H1 (cell line): ENCODE data around the gene IGFBP1. TPM values are rescaled to one million over a fixed set of nuclear protein-coding genes. Genes with fewer than 3 reads are reported as not detected.

Experiments used
- CTCF ChIA-PET: fragments of 300-600 bp; sonication (Branson Sonifier 250); formaldehyde crosslinking; loops from one replicate; lab custom pipeline; 2021; ENCODE audit not compliant: partially characterized antibody; lab: Charles Lee
- POLR2A ChIA-PET: fragments of 300-600 bp; sonication (Branson Sonifier 250); formaldehyde crosslinking; loops from one replicate; lab custom pipeline; 2021; ENCODE audit warnings: inconsistent platforms; ENCODE audit not compliant: partially characterized antibody; lab: Charles Lee
- DNase-seq, 2 experiments: peaks; one replicate each; pipeline versions ENCODE4 v3.0.0 to v3.0.0-alpha.2; 2010 to 2022; ENCODE audit warnings: low spot score in 2 of 2, low read depth in 1 of 2, mixed read lengths in 1 of 2
- FAIRE-seq: peaks from 2 replicates; lab custom pipeline; 2011; peaks lifted over from hg19 to GRCh38; lab: Jason Lieb, UNC
- H2AFZ ChIP-seq: 2 replicates; pipeline ENCODE4 v1.8.1; 2012; ENCODE audit warnings: low read length, inconsistent platforms
- H2AK5ac ChIP-seq: 2 replicates; pipeline ENCODE4 v1.6.1; 2013; ENCODE audit warnings: low read depth, low read length
- H2BK120ac ChIP-seq: replicated peaks from 2 replicates; pipeline ENCODE3; 2013; ENCODE audit warnings: low read depth, low read length, inconsistent platforms
- H2BK12ac ChIP-seq: 2 replicates; pipeline ENCODE4 v1.6.1; 2013; ENCODE audit warnings: low read depth, low read length
- H2BK15ac ChIP-seq: 2 replicates; pipeline ENCODE4 v1.6.1; 2013; ENCODE audit warnings: low read length
- H2BK20ac ChIP-seq: 2 replicates; pipeline ENCODE4 v1.6.1; 2013; ENCODE audit warnings: low read length
- H2BK5ac ChIP-seq: 2 replicates; pipeline ENCODE4 v1.6.1; 2013; ENCODE audit warnings: low read depth, low read length
- H3K14ac ChIP-seq: 2 replicates; pipeline ENCODE4 v1.6.1; 2013; ENCODE audit warnings: inconsistent platforms; ENCODE audit not compliant: insufficient read length
- H3K18ac ChIP-seq: 2 replicates; pipeline ENCODE4 v1.6.1; 2013; ENCODE audit warnings: low read length; ENCODE audit errors: extremely low read depth
- H3K23ac ChIP-seq: 2 replicates; pipeline ENCODE4 v1.6.1; 2013; ENCODE audit warnings: inconsistent platforms; ENCODE audit not compliant: insufficient read length
- H3K23me2 ChIP-seq: 2 replicates; pipeline ENCODE4 v1.6.1; 2013; ENCODE audit warnings: low read depth, low read length
- H3K27ac ChIP-seq: 2 replicates; pipeline ENCODE4 v1.6.1; 2011; ENCODE audit warnings: low read depth, low read length, inconsistent platforms
- H3K27me3 ChIP-seq, 4 experiments: replicated peaks in 1 of 4; 1 replicate in 1 of 4; 2 replicates in 3 of 4; pipeline versions ENCODE4 v1.6.1 to v1.8.1; 2011 to 2013; ENCODE audit warnings: low read length in 3 of 4, mild to moderate bottlenecking in 3 of 4, inconsistent platforms in 2 of 4, mixed read lengths in 2 of 4, moderate library complexity in 1 of 4; ENCODE audit not compliant: control insufficient read depth in 3 of 4, insufficient read depth in 3 of 4; ENCODE audit errors: extremely low read depth in 1 of 4
- H3K36me3 ChIP-seq, 4 experiments: 2 replicates each; pipeline versions ENCODE4 v1.6.1 to v1.8.1; 2011 to 2013; ENCODE audit warnings: mild to moderate bottlenecking in 4 of 4, low read length in 3 of 4, moderate library complexity in 2 of 4, control low read depth in 1 of 4, inconsistent platforms in 1 of 4; ENCODE audit not compliant: insufficient read depth in 4 of 4, control insufficient read depth in 2 of 4
- H3K4ac ChIP-seq: replicated peaks from 2 replicates; pipeline ENCODE3; 2013; ENCODE audit warnings: low read length, low read depth, mixed read lengths, inconsistent platforms; ENCODE audit not compliant: insufficient read length
- H3K4me1 ChIP-seq, 4 experiments: replicated peaks in 1 of 4; 1 replicate in 1 of 4; 2 replicates in 3 of 4; pipeline versions ENCODE4 v1.6.1 to v1.8.1; 2011 to 2013; ENCODE audit warnings: low read length in 3 of 4, inconsistent platforms in 2 of 4, mixed read lengths in 1 of 4; ENCODE audit not compliant: insufficient read depth in 4 of 4, control insufficient read depth in 3 of 4
- H3K4me2 ChIP-seq, 2 experiments: 2 replicates each; pipeline versions ENCODE4 v1.6.1 to v1.8.1; 2011 to 2013; ENCODE audit warnings: low read depth in 2 of 2, low read length in 2 of 2, control low read depth in 1 of 2, inconsistent platforms in 1 of 2, mild to moderate bottlenecking in 1 of 2; ENCODE audit not compliant: insufficient read depth in 1 of 2
- H3K4me3 ChIP-seq, 4 experiments: fragments of 200-600, 300-600 bp in 1 of 4; sonication (generic), shearing (Covaris generic), sonication (Bioruptor Twin) in 1 of 4; 2 replicates each; pipeline versions ENCODE4 v1.5.1 to v1.8.1; 2011 to 2016; ENCODE audit warnings: low read length in 4 of 4, low read depth in 3 of 4, control low read depth in 2 of 4, inconsistent platforms in 2 of 4, mild to moderate bottlenecking in 2 of 4, mixed read lengths in 1 of 4, moderate library complexity in 1 of 4; ENCODE audit not compliant: insufficient read depth in 2 of 4; ENCODE audit errors: extremely low read depth in 1 of 4
- H3K56ac ChIP-seq: replicated peaks from 2 replicates; pipeline ENCODE3; 2013; ENCODE audit warnings: low read depth, mild to moderate bottlenecking, mixed read lengths, low read length, inconsistent platforms; ENCODE audit not compliant: insufficient read length
- H3K79me1 ChIP-seq: 2 replicates; pipeline ENCODE4 v1.6.1; 2013; ENCODE audit warnings: low read depth, low read length, control low read depth
- H3K79me2 ChIP-seq, 2 experiments: 2 replicates each; pipeline versions ENCODE4 v1.6.1 to v1.8.1; 2012 to 2013; ENCODE audit warnings: low read length in 2 of 2, mild to moderate bottlenecking in 2 of 2, inconsistent platforms in 1 of 2; ENCODE audit not compliant: insufficient read depth in 2 of 2, control insufficient read depth in 1 of 2
- H3K9ac ChIP-seq, 4 experiments: replicated peaks in 1 of 4; 1 replicate in 1 of 4; 2 replicates in 3 of 4; pipeline versions ENCODE4 v1.6.1 to v1.8.1; 2011 to 2013; ENCODE audit warnings: low read depth in 3 of 4, low read length in 3 of 4, control low read depth in 2 of 4, mild to moderate bottlenecking in 2 of 4, moderate library complexity in 2 of 4, inconsistent platforms in 1 of 4; ENCODE audit errors: extremely low read depth in 1 of 4
- H3K9me3 ChIP-seq, 2 experiments: 2 replicates each; pipeline versions ENCODE4 v1.6.1 to v1.8.1; 2012 to 2013; ENCODE audit warnings: mild to moderate bottlenecking in 2 of 2, moderate library complexity in 2 of 2, control low read depth in 1 of 2, inconsistent platforms in 1 of 2, low read depth in 1 of 2, low read length in 1 of 2, mixed read lengths in 1 of 2; ENCODE audit not compliant: insufficient read depth in 2 of 2
- H4K20me1 ChIP-seq, 2 experiments: replicated peaks in 1 of 2; 2 replicates each; pipeline versions ENCODE3 to v1.8.1; 2011 to 2013; ENCODE audit warnings: inconsistent platforms in 2 of 2, low read length in 2 of 2, mild to moderate bottlenecking in 1 of 2; ENCODE audit not compliant: insufficient read depth in 2 of 2, control insufficient read depth in 1 of 2
- H4K5ac ChIP-seq: 2 replicates; pipeline ENCODE4 v1.6.1; 2013; ENCODE audit warnings: low read length, low read depth, mixed read lengths, inconsistent platforms; ENCODE audit not compliant: insufficient read length
- H4K8ac ChIP-seq: 2 replicates; pipeline ENCODE4 v1.8.0; 2013; ENCODE audit warnings: mild to moderate bottlenecking, moderate library complexity, low read length, inconsistent platforms; ENCODE audit not compliant: insufficient read depth; ENCODE audit errors: extremely low read depth
- H4K91ac ChIP-seq: replicated peaks from 2 replicates; pipeline ENCODE3; 2013; ENCODE audit warnings: low read length, mixed read lengths, inconsistent platforms; ENCODE audit not compliant: insufficient read length
- EP300 ChIP-seq, 2 experiments: IDR thresholded peaks; 1 replicate in 1 of 2; 2 replicates in 1 of 2; pipeline ENCODE4 v1.6.1; 2011 to 2012; ENCODE audit warnings: low read depth in 2 of 2, low read length in 2 of 2, mild to moderate bottlenecking in 2 of 2, borderline replicate concordance in 1 of 2, inconsistent platforms in 1 of 2, moderate library complexity in 1 of 2
- RBBP5 ChIP-seq: IDR thresholded peaks from 2 replicates; pipeline ENCODE4 v1.7.1; 2012; ENCODE audit warnings: low read depth, mild to moderate bottlenecking, inconsistent platforms, low read length, moderate library complexity, borderline replicate concordance
- RNF2 ChIP-seq: fragments of 200-900, 300-1000 bp; sonication (generic); IDR thresholded peaks from 2 replicates; pipeline ENCODE4 v1.7.1; 2016; ENCODE audit warnings: borderline replicate concordance, low read depth, mild to moderate bottlenecking, antibody characterized with exemption, low read length; ENCODE audit not compliant: poor library complexity, severe bottlenecking; ENCODE audit errors: missing control alignments
- SIRT6 ChIP-seq: IDR thresholded peaks from one replicate; pipeline ENCODE4 v1.7.1; 2012; ENCODE audit warnings: low read length, inconsistent platforms
- SUZ12 ChIP-seq: fragments of 200-600 bp; sonication (generic); IDR thresholded peaks from 2 replicates; pipeline ENCODE4 v1.6.1; 2012; ENCODE audit warnings: mild to moderate bottlenecking, inconsistent platforms, low read length, moderate library complexity, mixed read lengths
- ZNF274 ChIP-seq: IDR thresholded peaks from 2 replicates; pipeline ENCODE4 v1.7.0; 2012; ENCODE audit warnings: low read length, borderline replicate concordance; ENCODE audit errors: extremely low read depth
- WGBS, 2 experiments: shearing (Covaris generic) in 1 of 2; methylation state at CpG; one replicate each; pipeline versions ENCODE4 v1.1.6 to v1.1.7; 2013 to 2015; ENCODE audit warnings: low lambda C conversion rate in 2 of 2, mixed read lengths in 2 of 2, inconsistent platforms in 1 of 2, low coverage in 1 of 2, missing lambda C conversion rate in 1 of 2; ENCODE audit not compliant: insufficient replicate concordance in 2 of 2, insufficient coverage in 1 of 2, insufficient read length in 1 of 2; ENCODE audit errors: extremely low coverage in 1 of 2, missing lambda C conversion rate in 1 of 2; 5-methylcytosine and 5-hydroxymethylcytosine counted together
- polyA plus RNA-seq, 7 experiments: library from polyadenylated mRNA; depleted of rRNA in 3 of 7; stranded (reverse) in 5 of 7; unstranded in 2 of 7; fragments of >200 nt in 5 of 7; fragments of 200-250 nt in 2 of 7; gene quantifications; 1 replicate in 5 of 7; 2 replicates in 1 of 7; 4 replicates in 1 of 7; pipeline versions ENCODE4 v1.2.1 to v1.2.3, GENCODE V29; 2011 to 2013; ENCODE audit warnings: missing spikeins in 2 of 7, mixed read lengths in 2 of 7
- total RNA-seq: library from RNA; stranded (reverse); fragmentation: NEBNext Ultra II Directional; extraction: Animal tissue kit (Norgen Biotek cat#: 25700); gene quantifications from 2 replicates; pipeline ENCODE4 v1.2.1, GENCODE V29; 2021

IGFBP1 gene
- total and polyA plus RNA-seq, 2 of the 8 experiments (the other 6 are each of a cell fraction or from before 2014, with no cell fraction given), result not detected

DNA sequence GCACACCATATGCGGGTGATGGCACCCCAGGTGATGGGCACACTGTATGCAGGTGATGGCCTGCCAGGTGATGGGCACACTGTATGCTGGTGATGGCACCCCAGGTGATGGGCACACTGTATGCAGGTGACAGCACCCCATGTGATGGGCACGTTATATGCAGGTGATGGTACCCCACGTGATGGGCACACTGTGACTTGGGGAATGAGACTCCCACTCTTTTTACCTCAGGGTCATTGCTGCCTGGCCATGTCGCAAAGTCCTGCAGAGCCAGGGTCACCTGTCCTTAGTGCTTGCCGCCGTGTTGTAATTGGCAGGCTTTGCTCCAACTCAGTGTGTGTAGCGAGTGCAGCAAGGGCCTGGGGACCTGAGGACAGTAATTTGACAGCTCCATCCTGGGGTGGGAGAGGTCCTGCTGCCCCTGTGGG lies 7.8 kb upstream of the IGFBP1 start:
- H3K9ac ChIP-seq, result no peak overlapping the region
- no peak overlapping the region for H3K27ac ChIP-seq
- H3K56ac ChIP-seq, result no peak overlapping the region
- POLR2A ChIA-PET, result no interaction called here
- H3K27me3 ChIP-seq, result no peaks in the 10 kb centered on the region
- peaks cover 0 to 1% of the 10 kb centered on the region in 2 experiments for H4K20me1 ChIP-seq
- WGBS, 2 experiments, result 90% methylated on average over 7 of the region's 7 CpGs; no CpG with 5 or more reads in 1 of the 2 experiments
- CTCF ChIA-PET, result interaction anchor here (0.6 to 2.3 kb wide), 2 partner anchors 9 to 1315 kb away, joined by 3 to 6 read pairs; no protein-coding TSS in a partner anchor
- DNase-seq (no peak), FAIRE-seq (no peak)
- no peak overlapping the region for H3K23ac ChIP-seq
- H3K4me2 ChIP-seq, result no peak overlapping the region
- H3K9me3 ChIP-seq, result peaks cover 15 to 31% of the 10 kb centered on the region in 2 experiments
- H3K4me3 ChIP-seq, result no peak overlapping the region
- no peak overlapping the region for H2BK15ac ChIP-seq
- no peak overlapping the region for H2BK20ac ChIP-seq
- H2BK12ac ChIP-seq, result no peak overlapping the region
- no peak overlapping the region for H3K4ac ChIP-seq
- H2AFZ ChIP-seq, result no peak overlapping the region
- H3K23me2 ChIP-seq, result no peaks in the 10 kb centered on the region
- no peak overlapping the region for H2BK120ac ChIP-seq
- H3K79me2 ChIP-seq, result no peaks in the 10 kb centered on the region
- H4K91ac ChIP-seq, result no peak overlapping the region
- no peaks in the 10 kb centered on the region; a peak in 1 of 8 replicates for H3K36me3 ChIP-seq
- no peak overlapping the region for H4K5ac ChIP-seq
- no peaks in the 10 kb centered on the region for H3K79me1 ChIP-seq
- H3K18ac ChIP-seq, result no peak overlapping the region
- no peak overlapping the region for H2BK5ac ChIP-seq
- no peak overlapping the region for H3K14ac ChIP-seq
- H4K8ac ChIP-seq, result no peak overlapping the region; the same call in 1 of the 2 replicates
- no peak overlapping the region for H2AK5ac ChIP-seq
- peaks cover 0 to 3% (median under 1%) of the 10 kb centered on the region in 4 experiments; a peak in 1 of 7 replicates for H3K4me1 ChIP-seq
- no peak for TF ChIP-seq SUZ12
- TF ChIP-seq RNF2, result no peak
- TF ChIP-seq EP300 (IDR thresholded peaks at IDR 0.05; ENCODE audit: borderline replicate concordance in 1 of 2, low read depth in 2 of 2, low read length in 2 of 2), result no peak
- no peak for TF ChIP-seq ZNF274
- TF ChIP-seq RBBP5, result no peak
- TF ChIP-seq SIRT6, result no peak
